ENCODE data around the gene CYP27C1.

CYP27C1 gene

GRCh38 chr2:127208313-127208712 lies 11.8 kb downstream of the CYP27C1 start:
- no peak for DNase-seq (ENCODE audit: insufficient read length, low spot score)
- FAIRE-seq, result no peak
- TF ChIP-seq POLR2A (IDR thresholded peaks at IDR 0.05; ENCODE audit: low read depth, low read length), result no peak

GRCh38 chr2:127205218-127206125 lies 14.6 kb downstream of the CYP27C1 start:
- no peak for TF ChIP-seq POLR2A (IDR thresholded peaks at IDR 0.05; ENCODE audit: low read depth, low read length)
- no peak for DNase-seq (ENCODE audit: insufficient read length, low spot score)
- FAIRE-seq, result no peak

GRCh38 chr2:127201452-127201851 lies 18.6 kb downstream of the CYP27C1 start:
- FAIRE-seq (no peak), DNase-seq (ENCODE audit: insufficient read length, low spot score) (no peak)
- no peak for TF ChIP-seq POLR2A (IDR thresholded peaks at IDR 0.05; ENCODE audit: low read depth, low read length)

DNA sequence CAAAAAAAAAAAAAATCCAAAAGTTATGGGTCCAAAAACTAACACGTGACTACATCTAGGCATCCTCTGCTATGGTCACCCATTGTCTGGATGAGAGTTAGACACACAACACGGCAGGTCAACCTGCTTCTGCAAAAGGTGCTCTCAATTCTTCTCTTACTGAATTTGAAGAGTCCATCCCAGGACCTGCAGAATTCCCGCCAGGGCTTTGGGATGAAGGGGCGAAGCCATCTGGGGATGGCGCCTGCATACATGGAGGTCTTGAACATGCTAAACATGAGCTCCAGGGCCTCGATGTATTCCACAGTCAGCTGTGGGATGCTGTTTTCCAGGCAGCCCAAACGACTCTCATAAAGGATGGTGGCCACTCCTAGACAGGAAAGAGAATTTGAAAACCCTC lies 19.1 kb downstream of the CYP27C1 start:
- DNase-seq (ENCODE audit: insufficient read length, low spot score) (no peak), FAIRE-seq (no peak)
- TF ChIP-seq POLR2A (IDR thresholded peaks at IDR 0.05; ENCODE audit: low read depth, low read length), result no peak

GRCh38 chr2:127199223-127199622 lies 20.9 kb downstream of the CYP27C1 start:
- FAIRE-seq (no peak), DNase-seq (ENCODE audit: insufficient read length, low spot score) (no peak)
- no peak for TF ChIP-seq POLR2A (IDR thresholded peaks at IDR 0.05; ENCODE audit: low read depth, low read length)

- FAIRE-seq (no peak), DNase-seq (ENCODE audit: insufficient read length, low spot score) (no peak)
- TF ChIP-seq POLR2A (IDR thresholded peaks at IDR 0.05; ENCODE audit: low read depth, low read length), result no peak
These were observed 22.4 kb downstream of the CYP27C1 start for GRCh38 chr2:127197475-127198385.

DNA sequence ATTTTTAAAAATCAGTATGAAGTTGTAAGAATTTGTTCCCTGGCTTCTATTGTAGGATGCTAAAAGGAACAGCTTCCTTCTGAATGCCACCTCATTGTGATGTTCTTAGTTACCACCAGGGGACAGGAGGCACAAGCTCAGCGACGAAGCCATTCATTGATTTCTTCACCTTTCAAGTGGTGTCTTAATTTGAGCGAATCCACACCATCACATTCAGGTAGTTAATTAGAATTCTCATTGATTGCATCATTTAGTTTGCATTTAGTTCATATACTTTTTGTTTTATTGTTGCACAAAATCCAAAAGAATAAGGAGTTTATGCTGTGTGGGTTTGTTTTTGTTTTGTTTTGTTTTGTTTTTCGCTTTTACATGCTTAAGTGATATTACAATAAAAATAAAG lies 23.1 kb downstream of the CYP27C1 start:
- DNase-seq (ENCODE audit: insufficient read length, low spot score), result no peak
- no peak for TF ChIP-seq POLR2A (IDR thresholded peaks at IDR 0.05; ENCODE audit: low read depth, low read length)
- FAIRE-seq, result no peak

- FAIRE-seq, result no peak
- no peak for DNase-seq (ENCODE audit: insufficient read length, low spot score)
- TF ChIP-seq POLR2A (IDR thresholded peaks at IDR 0.05; ENCODE audit: low read depth, low read length), result no peak
These were observed 23.6 kb downstream of the CYP27C1 start for GRCh38 chr2:127196549-127196948.

DNA sequence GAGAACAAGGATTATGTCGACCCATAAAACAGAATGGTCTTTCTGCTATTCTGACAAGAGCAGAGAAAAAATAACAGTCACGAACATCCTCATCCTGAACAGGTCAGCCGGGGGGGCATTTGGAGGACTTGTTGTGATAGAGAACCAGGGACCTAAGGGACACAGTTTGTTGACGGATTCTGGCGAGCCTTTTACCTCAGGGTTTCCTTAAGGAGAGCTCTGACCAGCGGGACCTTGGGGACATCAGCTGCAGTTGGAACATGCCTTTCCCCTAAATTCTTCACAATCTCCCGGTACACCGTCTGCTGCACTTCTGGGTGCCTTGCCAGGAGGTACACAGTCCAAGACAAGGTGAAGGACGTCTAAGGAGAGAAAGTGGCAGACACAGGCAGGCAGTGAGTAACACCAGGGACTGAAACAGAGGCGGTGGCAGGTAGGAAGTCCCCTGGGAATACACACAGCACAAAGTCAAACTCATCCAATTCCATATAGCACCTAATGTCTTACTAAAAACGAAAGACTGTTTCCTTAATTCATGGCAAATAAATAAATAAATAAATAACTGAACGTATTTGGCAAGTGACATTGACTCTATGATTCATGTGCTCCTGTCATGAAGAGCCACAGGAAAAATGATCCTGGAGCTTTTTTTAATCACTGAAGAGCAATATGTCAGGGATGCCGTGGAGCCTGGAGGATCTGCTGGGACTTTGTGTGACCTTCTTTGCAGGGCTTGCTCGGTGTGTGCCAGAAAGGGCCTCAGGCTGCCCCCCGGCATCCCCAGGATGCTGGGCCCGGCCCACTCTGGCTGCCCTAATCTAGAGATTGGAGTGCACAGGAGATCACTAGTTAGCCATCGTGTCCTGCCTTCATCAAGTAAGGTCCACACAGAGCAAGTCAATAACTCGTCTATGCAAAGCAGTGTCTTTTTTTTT lies 24.7 kb downstream of the CYP27C1 start:
- no peak for FAIRE-seq
- DNase-seq (ENCODE audit: insufficient read length, low spot score), result no peak
- no peak for TF ChIP-seq POLR2A (IDR thresholded peaks at IDR 0.05; ENCODE audit: low read depth, low read length)

DNA sequence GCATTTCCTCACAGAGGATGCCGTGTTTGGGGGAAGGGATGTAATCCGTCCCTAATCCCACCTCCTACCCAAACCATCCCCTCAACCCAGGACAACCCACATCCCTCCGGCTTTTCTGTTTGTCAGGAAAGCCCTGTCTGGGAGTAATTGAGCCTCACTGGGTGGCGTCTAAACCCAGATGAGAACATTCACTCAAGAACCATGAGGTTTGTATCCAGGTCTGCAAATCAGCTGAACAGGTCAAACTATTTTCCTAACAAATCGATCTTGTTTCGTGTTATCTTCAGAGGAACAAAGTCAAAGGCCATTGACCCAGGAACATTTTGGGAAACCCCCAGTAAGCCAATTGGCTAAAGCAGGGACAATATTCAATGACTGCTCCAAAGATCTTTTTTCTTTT lies 25.7 kb downstream of the CYP27C1 start:
- DNase-seq (ENCODE audit: insufficient read length, low spot score), result no peak
- TF ChIP-seq POLR2A (IDR thresholded peaks at IDR 0.05; ENCODE audit: low read depth, low read length), result no peak

GRCh38 chr2:127193967-127194280 lies 26.2 kb downstream of the CYP27C1 start:
- no peak for TF ChIP-seq POLR2A (IDR thresholded peaks at IDR 0.05; ENCODE audit: low read depth, low read length)
- FAIRE-seq (no peak), DNase-seq (ENCODE audit: insufficient read length, low spot score) (no peak)

More for the DNA sequence above, 25.7 kb downstream of the CYP27C1 start:
- FAIRE-seq, result no peak

GRCh38 chr2:127193164-127193966 lies 26.7 kb downstream of the CYP27C1 start:
- no peak for TF ChIP-seq POLR2A (IDR thresholded peaks at IDR 0.05; ENCODE audit: low read depth, low read length)
- DNase-seq (ENCODE audit: insufficient read length, low spot score) (no peak), FAIRE-seq (no peak)

Data from H54 (cell line).